PC-3 (cell line): ENCODE measurements around the gene NPTX2. TPM values are rescaled to one million over a fixed set of nuclear protein-coding genes. Genes with fewer than 3 reads are reported as not detected.

Experiments used
- ATAC-seq: fragments of 200-7000 bp; cut with Tn5 transposase; 2 replicates; pipeline ENCODE4 v1.9.1; 2020; ENCODE audit warnings: mild to moderate bottlenecking, moderate library complexity
- BruUV-seq: library from RNA; stranded (reverse); fragments of 400-500 nt; replicated peaks from 2 replicates; lab custom pipeline; 2021; lab: Mats Ljungman, UMichigan
- CTCF ChIA-PET: fragments of 300-600 bp; sonication (Branson Sonifier 250); formaldehyde crosslinking; loops from one replicate; lab custom pipeline; 2022; ENCODE audit warnings: antibody characterized with exemption; lab: Charles Lee
- POLR2A ChIA-PET: fragments of 300-600 bp; sonication (Branson Sonifier 250); formaldehyde crosslinking; loops from one replicate; lab custom pipeline; 2022; ENCODE audit warnings: antibody characterized with exemption; ENCODE audit not compliant: unreplicated experiment; lab: Charles Lee
- DNase-seq: peaks from one replicate; pipeline ENCODE4 v3.0.0-alpha.2; 2015
- H2AFZ ChIP-seq: fragments of 300-600 bp; sonication (generic); 2 replicates; pipeline ENCODE4 v1.6.0; 2016; ENCODE audit warnings: antibody characterized with exemption, low read length
- H3F3A ChIP-seq: fragments of 300-600 bp; sonication (generic); one replicate; pipeline ENCODE4 v1.6.0; 2017; ENCODE audit warnings: antibody characterized with exemption, low read length, control low read depth, mild to moderate bottlenecking; ENCODE audit not compliant: unreplicated experiment
- H3K27ac ChIP-seq: fragments of 300-600 bp; sonication (generic); 2 replicates; pipeline ENCODE4 v1.5.1; 2016; ENCODE audit warnings: mild to moderate bottlenecking, low read length
- H3K27me3 ChIP-seq: fragments of 300-600 bp; sonication (generic); 2 replicates; pipeline ENCODE4 v1.6.1; 2016; ENCODE audit warnings: low read length, mixed read lengths
- H3K36me3 ChIP-seq: fragments of 300-600 bp; sonication (generic); 2 replicates; pipeline ENCODE4 v1.6.1; 2016; ENCODE audit warnings: low read depth, mixed run types, low read length, mixed read lengths
- H3K4me1 ChIP-seq: fragments of 300-600 bp; sonication (generic); 2 replicates; pipeline ENCODE4 v1.5.1; 2016; ENCODE audit warnings: low read length; ENCODE audit not compliant: insufficient read depth
- H3K4me2 ChIP-seq: fragments of 300-600 bp; sonication (generic); 2 replicates; pipeline ENCODE4 v1.6.0; 2016; ENCODE audit warnings: low read length
- H3K4me3 ChIP-seq: fragments of 300-600 bp; sonication (generic); 2 replicates; pipeline ENCODE4 v1.5.1; 2016; ENCODE audit warnings: mild to moderate bottlenecking, low read length, mixed read lengths
- H3K79me2 ChIP-seq: fragments of 300-600 bp; sonication (generic); 2 replicates; pipeline ENCODE4 v1.6.1; 2017; ENCODE audit warnings: low read length, mixed read lengths
- H3K9ac ChIP-seq: fragments of 300-600 bp; sonication (generic); 2 replicates; pipeline ENCODE4 v1.6.0; 2016; ENCODE audit warnings: mild to moderate bottlenecking, low read length
- H3K9me2 ChIP-seq: fragments of 300-600 bp; sonication (generic); replicated peaks from 2 replicates; pipeline ENCODE4 v1.6.1; 2016; ENCODE audit warnings: mixed run types, low read length, mixed read lengths
- H3K9me3 ChIP-seq: fragments of 300-600 bp; sonication (generic); 2 replicates; pipeline ENCODE4 v1.6.1; 2016; ENCODE audit warnings: low read length, mixed read lengths
- H4K20me1 ChIP-seq: fragments of 300-600 bp; sonication (generic); 2 replicates; pipeline ENCODE4 v1.6.1; 2016; ENCODE audit warnings: low read length, mixed read lengths
- CTCF ChIP-seq: fragments of 300-600 bp; sonication (generic); conservative IDR thresholded peaks from 2 replicates; pipeline ENCODE4 v1.5.1; 2017; ENCODE audit warnings: antibody characterized with exemption, low read depth, mild to moderate bottlenecking, low read length
- EZH2 ChIP-seq: fragments of 300-600 bp; sonication (generic); IDR thresholded peaks from one replicate; pipeline ENCODE4 v1.6.1; 2017; ENCODE audit warnings: antibody characterized with exemption, mild to moderate bottlenecking, low read length; ENCODE audit not compliant: unreplicated experiment
- EZH2phosphoT487 ChIP-seq: fragments of 300-600 bp; sonication (generic); IDR thresholded peaks from 2 replicates; pipeline ENCODE4 v1.6.1; 2018; ENCODE audit warnings: mild to moderate bottlenecking, antibody characterized with exemption, low read length, borderline replicate concordance
- intact Hi-C: fragments of 100-400 bp; cut with micrococcal nuclease; formaldehyde crosslinking; loops from 2 replicates; pipeline ENCODE4 v1.9.0; 2023
- total RNA-seq: library from RNA; depleted of rRNA; stranded (reverse); fragments of >200 nt; gene quantifications from 2 replicates; pipeline ENCODE4 v1.2.3, GENCODE V29; 2014

NPTX2 gene
- total RNA-seq, 1 experiment from 2014 or later = not detected

- ATAC-seq (no peak), DNase-seq (no peak)
- Histone ChIP-seq H4K20me1 (no peaks in the 10 kb centered on the region), H3K9me2 (no peaks in the 10 kb centered on the region), H3K9ac (no peak overlapping the region), H3K36me3 (no peaks in the 10 kb centered on the region), H3F3A (no peaks in the 10 kb centered on the region), H3K4me1 (no peaks in the 10 kb centered on the region), H3K27me3 (peaks cover 76% of the 10 kb centered on the region), H2AFZ (no peak overlapping the region), H3K4me2 (no peak overlapping the region), H3K79me2 (no peaks in the 10 kb centered on the region), H3K27ac (no peak overlapping the region), H3K9me3 (no peaks in the 10 kb centered on the region), H3K4me3 (no peak overlapping the region)
- intact Hi-C loops = no loop called here
- ChIA-PET POLR2A (no interaction called here), CTCF (no interaction called here)
- BruUV-seq = no TSS peak
- TF ChIP-seq CTCF (no peak), EZH2phosphoT487 (no peak)
Measured at GRCh38 chr7:98624846-98625420, 7.8 kb downstream of the NPTX2 start.

- H3K9me3 ChIP-seq = no peaks in the 10 kb centered on the region
- DNase-seq (no peak), ATAC-seq (no peak)
- no peaks in the 10 kb centered on the region for H3F3A ChIP-seq
- no peak overlapping the region for H2AFZ ChIP-seq
- no TSS peak for BruUV-seq
- intact Hi-C loops = no loop called here
- H3K27me3 ChIP-seq = peaks cover 74% of the 10 kb centered on the region
- H3K79me2 ChIP-seq = no peaks in the 10 kb centered on the region
- H3K9ac ChIP-seq = no peak overlapping the region
- no peak overlapping the region for H3K4me3 ChIP-seq
- no peaks in the 10 kb centered on the region for H3K9me2 ChIP-seq
- H3K4me1 ChIP-seq = no peaks in the 10 kb centered on the region
- no peak overlapping the region for H3K27ac ChIP-seq
- no peaks in the 10 kb centered on the region for H3K36me3 ChIP-seq
- no peaks in the 10 kb centered on the region for H4K20me1 ChIP-seq
- TF ChIP-seq EZH2 (no peak), CTCF (no peak)
- CTCF ChIA-PET = no interaction called here
- no peak overlapping the region for H3K4me2 ChIP-seq
- POLR2A ChIA-PET = no interaction called here
Measured at GRCh38 chr7:98626460-98627412, 9.7 kb downstream of the NPTX2 start.

GRCh38 chr7:98627413-98627790 is 10.3 kb downstream of the NPTX2 start:
- ATAC-seq (no peak), DNase-seq (no peak)
- H3F3A ChIP-seq = no peaks in the 10 kb centered on the region
- ChIA-PET CTCF (no interaction called here), POLR2A (no interaction called here)
- TF ChIP-seq EZH2phosphoT487 = no peak
- TF ChIP-seq CTCF = no peak
- no peak for TF ChIP-seq EZH2
- no peak overlapping the region for H3K4me2 ChIP-seq
- no peaks in the 10 kb centered on the region for H3K9me3 ChIP-seq
- H3K79me2 ChIP-seq = no peaks in the 10 kb centered on the region
- intact Hi-C loops = no loop called here
- H4K20me1 ChIP-seq = no peaks in the 10 kb centered on the region
- H3K9me2 ChIP-seq = no peaks in the 10 kb centered on the region
- BruUV-seq = no TSS peak
- no peak overlapping the region for H3K27ac ChIP-seq
- no peaks in the 10 kb centered on the region for H3K4me1 ChIP-seq
- H3K4me3 ChIP-seq = no peak overlapping the region
- H3K27me3 ChIP-seq = peaks cover 75% of the 10 kb centered on the region
- H3K9ac ChIP-seq = no peak overlapping the region
- no peaks in the 10 kb centered on the region for H3K36me3 ChIP-seq
- no peak overlapping the region for H2AFZ ChIP-seq
